Stimulated activated naive CD8-positive, alpha-beta T cell treated with anti-CD3 and anti-CD28 coated beads, Interleukin-15, Interleukin-2, amounts not matched to agents 100 U/mL and 50 U/mL, for 24 hours (primary cell): Measurements from ENCODE around the gene ERBB2.
"Not testable (repeated sequence)": the region's sequence is repeated elsewhere in the genome, so short reads cannot be mapped to it uniquely, and the experiment has no call there.

Experiments used
- ATAC-seq: fragments of 150-1000 bp; cut with Tn5 transposase; one replicate; pipeline ENCODE4 v1.10.0; 2021
- DNase-seq: peaks from one replicate; pipeline ENCODE4 v3.0.0; 2021

The ERBB2 gene

GRCh38 chr17:39742856-39743436, 43.1 kb downstream of the ERBB2 start:
- DNase-seq (no peak), ATAC-seq (no peak)

- DNase-seq (no peak), ATAC-seq (no peak)
These were observed 44.4 kb downstream of the ERBB2 start for GRCh38 chr17:39744075-39744835.

GRCh38 chr17:39744836-39745215, 45.0 kb downstream of the ERBB2 start:
- DNase-seq = no peak
- ATAC-seq = no peak

- no peak for ATAC-seq
- no peak for DNase-seq
These were observed 45.7 kb downstream of the ERBB2 start for GRCh38 chr17:39745335-39746144.

GRCh38 chr17:39746145-39746461, 46.2 kb downstream of the ERBB2 start:
- no peak for DNase-seq

GRCh38 chr17:39747745-39748144, 47.9 kb downstream of the ERBB2 start:
- ATAC-seq = no peak
- DNase-seq = no peak

More at GRCh38 chr17:39746145-39746461, 46.2 kb downstream of the ERBB2 start:
- no peak for ATAC-seq

- ATAC-seq, DNase-seq: not testable (repeated sequence)
These were observed 48.7 kb downstream of the ERBB2 start for GRCh38 chr17:39748444-39749034.

GRCh38 chr17:39750131-39751015, 50.5 kb downstream of the ERBB2 start:
- no peak for DNase-seq

GRCh38 chr17:39751016-39751543, 51.2 kb downstream of the ERBB2 start:
- DNase-seq (no peak), ATAC-seq (no peak)

More at GRCh38 chr17:39750131-39751015, 50.5 kb downstream of the ERBB2 start:
- ATAC-seq = no peak

- peak; percentile 21 for DNase-seq
- no peak for ATAC-seq
These were observed 51.8 kb downstream of the ERBB2 start for GRCh38 chr17:39751637-39752036.

- DNase-seq = no peak
- no peak for ATAC-seq
These were observed 52.5 kb downstream of the ERBB2 start for GRCh38 chr17:39752241-39752881.

GRCh38 chr17:39753514-39754160, 53.8 kb downstream of the ERBB2 start:
- ATAC-seq = peak; percentile 2
- peak; percentile 74 for DNase-seq

GRCh38 chr17:39754161-39754957, 54.5 kb downstream of the ERBB2 start:
- ATAC-seq = peak; percentile 76

GRCh38 chr17:39754958-39755553, 55.2 kb downstream of the ERBB2 start:
- peak; percentile 53 for DNase-seq
- ATAC-seq = no peak

More at GRCh38 chr17:39754161-39754957, 54.5 kb downstream of the ERBB2 start:
- DNase-seq = peak; percentile 97

- ATAC-seq = peak; percentile 5
- DNase-seq = peak; percentile 70
These were observed 55.9 kb downstream of the ERBB2 start for GRCh38 chr17:39755554-39756379.

GRCh38 chr17:39756380-39757079, 56.7 kb downstream of the ERBB2 start:
- ATAC-seq (no peak), DNase-seq (no peak)

GRCh38 chr17:39757176-39757662, 57.4 kb downstream of the ERBB2 start:
- DNase-seq = peak; percentile 9
- no peak for ATAC-seq
